ENCODE results near the gene ADRA1B.

GRCh38 chr5:159969966-159970365, 53.7 kb downstream of the ADRA1B start:
- no peak for TF ChIP-seq CTCF (IDR thresholded peaks at IDR 0.05; ENCODE audit: extremely low read depth in 1 of 2, insufficient read depth in 1 of 2, low read depth in 1 of 2, low read length in 2 of 2)
- TF ChIP-seq EZH2 (IDR thresholded peaks at IDR 0.05; ENCODE audit: borderline replicate concordance, low read depth, low read length, severe bottlenecking), result no peak
- no peak for TF ChIP-seq POLR2A (IDR thresholded peaks at IDR 0.05; ENCODE audit: low read depth, low read length)
